PC-3 (cell line): ENCODE data around the gene NKD2.

ENCODE experiments used
- CTCF ChIP-seq: fragments of 300-600 bp; sonication (generic); conservative IDR thresholded peaks from 2 replicates; pipeline ENCODE4 v1.5.1; 2017; ENCODE audit warnings: antibody characterized with exemption, low read depth, mild to moderate bottlenecking, low read length
- EZH2phosphoT487 ChIP-seq: fragments of 300-600 bp; sonication (generic); IDR thresholded peaks from 2 replicates; pipeline ENCODE4 v1.6.1; 2018; ENCODE audit warnings: mild to moderate bottlenecking, antibody characterized with exemption, low read length, borderline replicate concordance

- TF ChIP-seq CTCF = no peak
- TF ChIP-seq EZH2phosphoT487 = no peak
Measured at GRCh38 chr5:1064383-1065142, 56.0 kb downstream of the NKD2 start.
